Activated effector memory CD4-positive, alpha-beta T cell treated with anti-CD3 and anti-CD28 coated beads, Interleukin-2, amount 50 U/mL, for 16 hours (primary cell): ENCODE measurements around the gene DGAT2.

Source experiments
- DNase-seq: peaks from one replicate; pipeline ENCODE4 v3.0.0-alpha.2; 2020

The DGAT2 gene

GRCh38 chr11:75831915-75832502 lies 63.4 kb downstream of the DGAT2 start:
- DNase-seq, result no peak

- DNase-seq, result no peak
Observed at GRCh38 chr11:75834728-75835127, 66.2 kb downstream of the DGAT2 start.

- DNase-seq, result no peak
Observed at GRCh38 chr11:75836417-75836816, 67.8 kb downstream of the DGAT2 start.

GRCh38 chr11:75839851-75840250 lies 71.3 kb downstream of the DGAT2 start:
- no peak for DNase-seq

GRCh38 chr11:75840522-75840921 lies 71.9 kb downstream of the DGAT2 start:
- no peak for DNase-seq

GRCh38 chr11:75841739-75842138 lies 73.2 kb downstream of the DGAT2 start:
- DNase-seq, result no peak

- DNase-seq, result no peak
Observed at GRCh38 chr11:75845324-75845723, 76.7 kb downstream of the DGAT2 start.

- no peak for DNase-seq
Observed at GRCh38 chr11:75849894-75850293, 81.3 kb downstream of the DGAT2 start.

- DNase-seq, result no peak
Observed at GRCh38 chr11:75850787-75851186, 82.2 kb downstream of the DGAT2 start.
